Measurements from ENCODE around the gene SIL1. TPM values are rescaled to one million over a fixed set of nuclear protein-coding genes. Genes with fewer than 3 reads are reported as not detected.

The SIL1 gene
- total RNA-seq, 4 donors from 2014 or later: 17.4 to 122 (median 58.3) TPM

- Histone ChIP-seq H3K9me3 (no peaks in the 10 kb centered on the region), H3K4me3 (no peak overlapping the region), H3K36me3 (no peaks in the 10 kb centered on the region), H3K27me3 (no peaks in the 10 kb centered on the region), H3K4me1 (peaks cover 5 to 20% of the 10 kb centered on the region in 2 donors), H3K27ac (peak overlapping the region; percentile 21 to 45)
- TF ChIP-seq POLR2A (IDR thresholded peaks at IDR 0.05): no peak
- TF ChIP-seq CTCF (IDR thresholded peaks at IDR 0.05): no peak
- intact Hi-C loops (cut with DNase I; ENCODE audit: low total_unique reads): no loop called here
- DNase-seq: peak in 1 of 2 donors; percentile 35
These were observed 59.4 kb downstream of the SIL1 start for GRCh38 chr5:139138809-139139208.

GRCh38 chr5:139138109-139138508, 60.1 kb downstream of the SIL1 start:
- Histone ChIP-seq H3K4me1 (peaks cover 5 to 20% of the 10 kb centered on the region in 2 donors), H3K27me3 (no peaks in the 10 kb centered on the region), H3K4me3 (no peak overlapping the region), H3K9me3 (no peaks in the 10 kb centered on the region), H3K36me3 (no peaks in the 10 kb centered on the region), H3K27ac (no peak overlapping the region)
- DNase-seq: no peak
- intact Hi-C loops (cut with DNase I; ENCODE audit: low total_unique reads): no loop called here
- TF ChIP-seq CTCF (IDR thresholded peaks at IDR 0.05): no peak
- TF ChIP-seq POLR2A (IDR thresholded peaks at IDR 0.05): no peak

GRCh38 chr5:139137697-139138096, 60.5 kb downstream of the SIL1 start:
- no peak overlapping the region for H3K27ac ChIP-seq
- no peaks in the 10 kb centered on the region for H3K36me3 ChIP-seq
- intact Hi-C loops (cut with DNase I; ENCODE audit: low total_unique reads): no loop called here
- H3K4me1 ChIP-seq: peaks cover 6 to 23% of the 10 kb centered on the region in 2 donors
- no peak for TF ChIP-seq POLR2A (IDR thresholded peaks at IDR 0.05)
- TF ChIP-seq CTCF (IDR thresholded peaks at IDR 0.05): no peak
- H3K9me3 ChIP-seq: no peaks in the 10 kb centered on the region
- no peaks in the 10 kb centered on the region for H3K27me3 ChIP-seq
- no peak overlapping the region for H3K4me3 ChIP-seq
- DNase-seq: no peak

- Histone ChIP-seq H3K27ac (no peak overlapping the region), H3K36me3 (no peaks in the 10 kb centered on the region), H3K27me3 (no peaks in the 10 kb centered on the region), H3K9me3 (no peaks in the 10 kb centered on the region), H3K4me1 (peaks cover 10 to 16% of the 10 kb centered on the region in 2 donors), H3K4me3 (no peak overlapping the region)
- intact Hi-C loops (cut with DNase I; ENCODE audit: low total_unique reads): no loop called here
- no peak for DNase-seq
- TF ChIP-seq POLR2A (IDR thresholded peaks at IDR 0.05) (no peak), CTCF (IDR thresholded peaks at IDR 0.05) (no peak)
These were observed 63.3 kb downstream of the SIL1 start for GRCh38 chr5:139134906-139135305.

GRCh38 chr5:139133282-139133681, 64.9 kb downstream of the SIL1 start:
- H3K9me3 ChIP-seq: no peaks in the 10 kb centered on the region
- intact Hi-C loops (cut with DNase I; ENCODE audit: low total_unique reads): no loop called here
- H3K4me3 ChIP-seq: no peak overlapping the region

More at GRCh38 chr5:139133282-139133681, 64.9 kb downstream of the SIL1 start:
- TF ChIP-seq CTCF (IDR thresholded peaks at IDR 0.05) (no peak), POLR2A (IDR thresholded peaks at IDR 0.05) (no peak)
- Histone ChIP-seq H3K36me3 (no peaks in the 10 kb centered on the region), H3K27ac (peak overlapping the region in 1 of 2 donors; percentile 91), H3K4me1 (peaks cover 7 to 11% of the 10 kb centered on the region in 2 donors), H3K27me3 (no peaks in the 10 kb centered on the region)
- no peak for DNase-seq

All from uterus (tissue), 4 donors.